Ectodermal cell (in vitro differentiated cells): ENCODE results near the gene OGFOD3.

ENCODE experiments used
- H3K27ac ChIP-seq: 2 replicates; pipeline ENCODE4 v1.7.0; 2013; ENCODE audit warnings: mild to moderate bottlenecking, low read depth, low read length; ENCODE audit not compliant: insufficient read depth, poor library complexity, severe bottlenecking
- H3K27me3 ChIP-seq: 2 replicates; pipeline ENCODE4 v1.7.0; 2013; ENCODE audit warnings: mild to moderate bottlenecking, low read length; ENCODE audit not compliant: insufficient read depth, control insufficient read depth, poor library complexity, severe bottlenecking
- H3K36me3 ChIP-seq: one replicate; pipeline ENCODE4 v1.7.0; 2013; ENCODE audit warnings: low read length; ENCODE audit not compliant: control insufficient read depth, insufficient read depth
- H3K4me1 ChIP-seq: one replicate; pipeline ENCODE4 v1.7.0; 2013; ENCODE audit warnings: low read length; ENCODE audit not compliant: control insufficient read depth, insufficient read depth
- H3K4me3 ChIP-seq: 2 replicates; pipeline ENCODE4 v1.7.0; 2013; ENCODE audit warnings: low read depth, low read length, control low read depth; ENCODE audit not compliant: insufficient read depth
- H3K9me3 ChIP-seq: 2 replicates; pipeline ENCODE4 v1.7.0; 2013; ENCODE audit warnings: mild to moderate bottlenecking, low read length, moderate library complexity; ENCODE audit not compliant: control insufficient read depth
- WGBS, 2 experiments: methylation state at CpG; one replicate each; pipeline ENCODE4 v1.1.7; 2013; ENCODE audit warnings: missing lambda C conversion rate in 2 of 2; 5-methylcytosine and 5-hydroxymethylcytosine counted together

The OGFOD3 gene

GRCh38 chr17:82343560-82343959 lies 74.8 kb downstream of the OGFOD3 start:
- 93 to 94% methylated on average over 5 of the region's 5 CpGs for WGBS, 2 experiments
- no peak overlapping the region for H3K4me3 ChIP-seq

DNA sequence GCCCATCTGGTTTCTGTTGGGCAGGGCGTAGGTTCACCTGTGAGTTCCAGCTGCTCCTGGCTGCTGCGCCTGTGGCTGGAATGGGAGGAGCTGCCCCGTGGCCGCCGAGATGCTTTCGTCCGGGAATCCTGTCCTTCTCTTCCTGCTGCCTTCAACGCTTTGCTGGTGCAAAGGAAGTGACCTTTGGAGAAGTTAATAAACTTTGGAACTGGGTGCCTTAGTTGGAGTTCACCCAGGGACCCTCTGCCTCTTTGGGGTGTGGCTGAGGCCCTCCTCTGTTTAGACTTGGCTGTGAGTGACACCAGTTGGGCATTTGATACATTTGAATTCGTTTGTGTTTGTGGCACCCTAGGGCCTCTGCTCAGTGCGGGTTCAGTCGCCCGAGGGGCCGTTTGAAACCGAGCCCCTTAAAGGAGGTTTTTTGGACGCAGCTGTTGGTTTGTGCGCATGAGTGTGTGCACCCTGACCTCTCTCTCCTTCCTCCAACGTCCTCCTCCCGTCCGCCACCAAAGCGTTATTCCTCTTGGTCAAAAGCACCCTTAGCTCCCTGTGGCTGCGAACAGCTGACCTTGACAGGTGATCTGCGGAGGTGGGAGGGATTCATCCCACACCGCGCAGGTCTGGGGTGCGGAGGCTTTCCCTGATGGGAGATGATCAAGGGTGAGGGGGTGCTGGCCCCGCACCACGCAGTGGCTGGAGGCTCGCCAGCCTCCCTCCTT lies 75.9 kb downstream of the OGFOD3 start:
- Histone ChIP-seq H3K27ac (no peak overlapping the region), H3K36me3 (no peaks in the 10 kb centered on the region), H3K4me3 (no peak overlapping the region), H3K4me1 (peaks cover 9% of the 10 kb centered on the region), H3K9me3 (no peaks in the 10 kb centered on the region), H3K27me3 (peaks cover 22% of the 10 kb centered on the region)
- WGBS, 2 experiments, result 90 to 91% methylated on average over 28 of the region's 28 CpGs

More at GRCh38 chr17:82343560-82343959, 74.8 kb downstream of the OGFOD3 start:
- Histone ChIP-seq H3K9me3 (no peaks in the 10 kb centered on the region), H3K27me3 (peaks cover 12% of the 10 kb centered on the region), H3K4me1 (peaks cover 9% of the 10 kb centered on the region), H3K36me3 (no peaks in the 10 kb centered on the region), H3K27ac (no peak overlapping the region)

GRCh38 chr17:82339634-82340580 lies 78.5 kb downstream of the OGFOD3 start:
- Histone ChIP-seq H3K9me3 (no peaks in the 10 kb centered on the region), H3K36me3 (no peaks in the 10 kb centered on the region), H3K4me3 (no peak overlapping the region), H3K27ac (no peak overlapping the region), H3K4me1 (peaks cover 19% of the 10 kb centered on the region), H3K27me3 (peaks cover 46% of the 10 kb centered on the region)
- WGBS, 2 experiments, result 76 to 83% methylated on average over 7 to 9 of the region's 10 CpGs
